HG03175 (cell line): ENCODE data around the gene PDE9A.

Source experiments
- ATAC-seq: cut with Tn5 transposase; IDR thresholded peaks from one replicate; pipeline ENCODE4 v1.9.1; 2021; ENCODE audit warnings: mild to moderate bottlenecking, moderate library complexity; ENCODE audit not compliant: unreplicated experiment

PDE9A gene

DNA sequence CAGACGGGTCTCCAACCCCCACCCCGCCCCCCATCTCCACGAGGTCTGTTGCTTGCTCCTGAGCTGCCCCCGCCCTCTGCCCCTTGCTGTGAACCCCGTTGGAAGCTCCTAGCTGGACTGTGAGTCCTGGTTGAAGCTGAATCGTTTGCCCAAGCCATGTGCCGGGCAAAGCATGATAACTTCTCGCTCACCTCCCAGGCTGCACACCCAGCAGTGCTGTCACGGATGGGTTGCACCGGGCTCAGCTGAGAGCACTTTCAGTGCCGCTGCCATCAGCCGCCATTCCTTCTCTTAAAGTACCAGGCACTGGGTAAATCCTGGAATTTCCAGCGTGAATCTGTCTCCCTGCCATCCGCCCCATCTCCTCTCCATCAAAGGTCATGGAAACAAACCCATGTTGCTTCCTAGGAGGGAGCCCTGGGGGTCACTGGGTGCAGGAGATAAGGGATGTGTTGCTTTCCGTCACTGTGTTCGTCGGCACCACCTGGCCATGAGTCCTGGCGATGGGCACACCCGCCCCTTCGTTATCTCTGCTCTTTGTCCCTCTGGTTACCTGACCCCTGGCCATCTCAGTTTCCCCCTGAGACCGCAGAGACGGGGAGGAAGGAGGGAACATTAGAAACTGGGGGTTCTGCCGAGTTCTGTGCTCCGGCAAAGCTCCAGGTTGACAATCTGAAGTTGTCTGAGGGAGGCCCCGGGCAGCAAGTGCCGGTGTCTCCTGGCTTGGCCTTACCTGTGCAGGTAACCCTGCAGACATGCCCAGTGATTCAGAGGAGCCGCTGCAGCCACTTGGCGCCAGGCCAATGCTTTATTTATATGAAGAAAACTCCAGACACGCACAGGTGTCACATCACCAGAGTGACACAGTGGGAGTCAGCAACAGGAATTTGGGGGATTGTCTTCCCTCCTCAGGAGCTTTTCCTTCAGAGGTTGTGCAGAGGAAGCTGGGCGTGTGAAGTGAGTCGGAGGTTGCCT lies 2.7 kb downstream of the PDE9A start:
- no peak for ATAC-seq

DNA sequence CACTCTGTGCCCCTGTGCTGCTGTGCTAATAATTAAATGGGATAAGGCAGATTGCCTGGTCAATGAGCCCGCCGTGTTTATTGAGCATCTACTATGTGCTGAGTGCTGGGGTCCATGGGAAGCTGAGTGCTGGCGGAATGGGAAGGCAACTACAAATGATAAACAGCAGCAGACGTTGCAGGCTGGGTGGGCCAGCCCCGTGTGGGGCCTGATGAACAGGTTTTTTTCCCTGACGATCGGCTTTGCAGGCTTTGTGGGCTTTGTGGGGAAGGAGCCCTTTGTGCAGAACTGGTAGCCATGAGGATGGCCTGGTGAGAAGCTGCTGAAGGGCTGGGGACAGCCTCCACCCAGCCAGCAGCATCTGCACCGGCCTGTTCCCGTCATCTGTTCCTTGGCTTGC lies 3.5 kb downstream of the PDE9A start:
- ATAC-seq = no peak

DNA sequence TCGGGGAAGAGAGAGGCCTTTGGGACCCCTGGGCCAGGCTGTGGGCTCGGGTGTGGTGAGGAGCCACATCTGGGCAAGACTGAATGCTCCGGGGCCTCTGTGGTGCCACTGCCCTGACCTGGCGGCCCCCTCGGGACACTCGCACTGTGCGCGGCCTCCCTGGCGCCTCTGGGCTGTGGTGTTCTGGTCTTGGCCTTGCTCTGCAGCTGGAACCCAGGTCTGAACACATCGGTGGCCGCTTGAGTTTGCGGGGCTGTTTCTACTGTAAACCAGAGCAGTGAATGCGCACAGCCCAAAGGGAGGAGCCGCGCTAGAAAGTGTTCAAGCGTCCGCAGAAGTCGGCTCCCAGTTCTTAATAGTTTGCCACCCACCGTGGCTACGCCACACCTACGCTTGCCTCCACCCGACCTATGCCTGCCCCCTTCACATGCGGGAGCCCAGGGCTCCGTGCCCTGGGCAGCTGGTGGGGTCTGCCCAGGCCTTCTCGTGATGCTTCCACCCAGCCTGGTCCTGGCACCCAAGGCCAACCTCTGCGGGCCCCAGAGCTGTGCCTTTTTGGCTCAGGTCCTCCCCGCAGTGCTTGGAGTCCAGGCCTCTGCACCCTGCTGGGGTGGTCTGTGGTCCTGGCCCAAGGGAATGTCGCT lies 4.4 kb downstream of the PDE9A start:
- ATAC-seq = no peak

DNA sequence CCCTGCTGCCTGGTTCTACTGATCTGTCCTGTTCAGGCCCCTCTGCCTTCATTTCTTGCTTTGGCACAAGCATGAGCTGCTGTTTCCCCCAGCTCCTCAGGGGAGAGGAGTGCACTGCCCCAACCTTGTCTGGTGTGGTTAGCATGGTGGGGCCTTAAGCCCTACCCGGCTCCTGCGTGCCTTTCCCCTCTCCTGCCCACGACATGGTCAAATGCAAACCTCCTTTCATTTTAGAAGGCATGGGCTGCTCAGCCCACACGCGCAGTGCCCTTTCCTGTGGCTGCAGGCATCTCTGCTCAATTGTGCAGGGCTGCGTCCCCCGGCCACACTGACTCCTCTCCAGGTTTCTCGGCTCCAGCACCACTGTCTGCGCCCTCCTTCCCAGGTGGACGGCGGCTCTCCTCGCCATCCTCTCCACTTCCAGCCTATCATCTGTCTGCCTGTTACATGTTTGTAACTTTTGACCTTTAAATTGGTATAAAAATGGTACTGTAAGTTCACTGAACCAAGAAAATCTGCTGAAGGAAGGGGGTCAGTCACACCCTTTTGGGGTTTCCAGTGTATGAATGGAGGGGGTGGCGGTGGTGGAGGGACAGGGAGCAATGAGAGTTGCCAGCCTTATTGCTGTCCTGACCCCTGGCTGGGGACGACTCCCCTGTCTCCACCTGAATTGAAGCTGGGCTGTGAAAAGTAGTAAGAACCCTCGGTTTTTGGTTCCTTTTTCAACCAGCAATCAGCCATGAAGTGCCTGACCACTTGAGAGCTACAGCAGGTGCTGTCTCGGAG lies 5.1 kb downstream of the PDE9A start:
- ATAC-seq = no peak

DNA sequence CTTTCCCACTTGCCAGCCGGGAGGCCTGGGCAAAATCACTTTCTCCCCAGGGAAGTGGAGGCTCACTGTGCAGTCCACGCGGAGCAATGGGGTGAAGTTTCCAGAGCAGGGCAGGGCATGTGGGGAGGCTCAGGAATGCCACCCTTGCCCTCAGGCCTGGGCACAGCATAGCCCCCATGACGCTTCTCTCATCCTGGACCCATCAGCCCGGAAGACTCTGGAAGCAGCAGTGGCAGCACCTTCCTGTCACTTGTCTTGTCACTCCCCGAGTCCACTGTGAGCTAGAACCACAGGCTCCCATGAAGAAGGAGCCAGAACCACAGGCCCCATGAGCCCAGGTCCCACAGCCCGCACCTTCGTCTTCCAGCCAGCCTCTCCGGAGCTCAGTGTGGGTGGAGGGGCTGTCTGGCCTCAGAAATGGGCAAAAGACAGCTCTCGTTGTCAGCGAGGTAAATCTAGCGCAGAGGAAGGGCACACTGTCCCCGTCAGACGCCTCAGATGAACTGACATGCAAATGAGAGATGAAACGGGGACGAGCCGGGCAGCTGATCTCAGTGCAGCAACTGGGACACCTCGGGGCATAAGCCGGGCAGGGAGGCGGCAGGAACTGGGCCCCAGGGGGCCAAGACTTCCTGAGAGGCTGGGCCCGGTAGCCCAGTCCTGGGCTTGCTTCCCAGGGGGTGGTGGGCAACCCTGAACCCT lies 6.1 kb downstream of the PDE9A start:
- no peak for ATAC-seq

DNA sequence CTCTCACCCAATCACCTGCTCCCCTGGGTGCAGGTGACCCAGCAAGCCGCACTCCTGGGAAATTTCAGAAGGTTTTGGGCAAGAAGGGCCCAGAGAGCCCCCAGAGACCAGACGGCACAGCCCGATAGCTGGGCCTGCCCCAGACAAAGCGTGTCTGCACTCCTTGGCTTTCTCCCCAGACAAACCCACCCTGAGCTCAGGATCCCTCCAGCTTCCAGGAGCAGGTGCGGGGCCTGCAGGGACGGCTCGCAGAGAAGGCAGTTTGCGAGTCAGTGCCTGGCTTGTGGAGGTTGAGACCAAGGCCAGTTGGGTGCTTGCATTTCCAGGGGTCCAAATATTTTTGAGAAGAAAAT lies 6.7 kb downstream of the PDE9A start:
- ATAC-seq = no peak

DNA sequence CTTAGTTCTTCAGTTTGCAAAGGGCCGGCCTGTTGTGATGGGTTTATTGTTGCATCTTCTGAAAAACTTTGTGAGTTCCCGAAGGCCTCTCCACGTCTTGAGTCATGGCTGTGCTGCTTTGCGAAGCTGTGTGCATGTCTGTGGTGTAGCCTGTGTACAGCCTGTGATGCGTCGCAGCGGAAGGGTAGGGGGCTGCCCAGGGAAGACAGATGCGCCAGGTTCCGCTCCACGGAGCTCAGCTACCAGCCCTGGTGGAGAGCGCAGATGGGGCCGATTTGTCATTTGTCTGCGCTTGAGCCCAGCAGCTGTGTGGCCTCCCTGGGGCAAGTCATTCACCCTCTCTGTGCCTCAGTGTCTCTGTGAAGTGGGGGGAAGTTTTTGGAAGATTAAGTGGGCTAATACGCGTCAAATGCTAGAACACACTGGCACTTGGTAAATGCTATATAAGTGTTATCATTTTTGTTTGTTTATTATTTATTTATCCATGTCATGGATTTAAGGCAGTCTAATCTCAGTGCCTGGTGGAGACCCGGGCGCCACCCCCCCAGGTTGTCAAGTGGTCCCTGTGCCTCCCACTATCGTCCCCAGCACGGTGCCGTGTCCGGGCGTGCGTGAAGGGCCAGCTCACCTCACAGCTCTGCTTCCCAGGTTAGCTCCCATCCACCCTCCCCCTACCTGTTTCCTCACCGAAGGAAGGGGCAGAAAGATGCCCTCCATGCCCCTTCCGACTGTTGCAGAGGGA lies 8.4 kb downstream of the PDE9A start:
- ATAC-seq = no peak

DNA sequence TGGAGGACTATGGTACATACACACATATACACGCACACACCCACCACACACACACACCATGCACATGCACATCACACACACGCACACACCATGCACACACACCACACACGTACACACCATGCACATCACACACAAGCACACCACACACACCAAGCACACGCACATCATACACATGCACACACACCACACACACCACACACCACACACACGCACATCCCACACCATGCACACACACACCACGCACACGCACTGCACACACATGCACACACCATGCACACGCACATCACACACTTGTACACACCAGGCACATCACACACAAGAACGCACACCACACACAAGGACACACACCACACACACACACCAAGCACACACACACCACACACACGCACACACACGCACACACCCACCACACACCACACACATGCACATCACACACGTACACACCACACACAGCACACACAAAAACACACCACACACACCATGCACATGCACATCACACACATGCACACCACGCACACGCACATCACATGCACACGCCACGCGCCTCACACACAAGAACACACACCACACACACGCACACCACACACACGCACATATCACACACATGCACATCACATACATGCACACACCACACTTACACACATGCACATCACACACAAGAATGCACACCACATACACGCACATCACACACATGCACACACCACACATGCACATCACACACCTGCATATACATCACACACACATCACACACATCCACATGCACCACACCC lies 9.2 kb downstream of the PDE9A start:
- no peak for ATAC-seq

DNA sequence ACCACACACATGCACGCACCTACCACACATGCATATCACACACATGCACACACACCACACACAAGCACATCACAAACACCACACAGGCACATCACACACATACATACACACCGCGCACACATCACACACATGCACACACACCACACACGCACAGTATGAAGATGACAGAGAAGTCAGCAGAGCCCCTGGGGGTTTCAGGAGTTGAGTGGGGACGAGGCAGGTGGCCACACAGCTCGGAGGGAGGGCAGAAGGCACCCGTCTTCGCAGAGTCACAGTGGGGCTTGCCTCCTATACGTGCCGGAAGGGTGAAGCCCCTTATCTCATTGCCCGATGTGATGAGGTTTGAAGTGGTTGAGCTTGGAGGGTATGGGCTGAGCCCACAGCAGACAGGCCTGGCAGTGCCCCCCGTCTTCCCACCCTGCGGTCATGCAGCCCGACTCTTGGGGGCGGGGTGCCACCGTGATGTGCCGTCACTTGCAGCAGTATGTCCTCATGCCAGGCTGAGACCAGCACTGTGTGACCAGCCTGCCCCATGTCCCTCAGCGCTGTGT lies 9.9 kb downstream of the PDE9A start:
- no peak for ATAC-seq

DNA sequence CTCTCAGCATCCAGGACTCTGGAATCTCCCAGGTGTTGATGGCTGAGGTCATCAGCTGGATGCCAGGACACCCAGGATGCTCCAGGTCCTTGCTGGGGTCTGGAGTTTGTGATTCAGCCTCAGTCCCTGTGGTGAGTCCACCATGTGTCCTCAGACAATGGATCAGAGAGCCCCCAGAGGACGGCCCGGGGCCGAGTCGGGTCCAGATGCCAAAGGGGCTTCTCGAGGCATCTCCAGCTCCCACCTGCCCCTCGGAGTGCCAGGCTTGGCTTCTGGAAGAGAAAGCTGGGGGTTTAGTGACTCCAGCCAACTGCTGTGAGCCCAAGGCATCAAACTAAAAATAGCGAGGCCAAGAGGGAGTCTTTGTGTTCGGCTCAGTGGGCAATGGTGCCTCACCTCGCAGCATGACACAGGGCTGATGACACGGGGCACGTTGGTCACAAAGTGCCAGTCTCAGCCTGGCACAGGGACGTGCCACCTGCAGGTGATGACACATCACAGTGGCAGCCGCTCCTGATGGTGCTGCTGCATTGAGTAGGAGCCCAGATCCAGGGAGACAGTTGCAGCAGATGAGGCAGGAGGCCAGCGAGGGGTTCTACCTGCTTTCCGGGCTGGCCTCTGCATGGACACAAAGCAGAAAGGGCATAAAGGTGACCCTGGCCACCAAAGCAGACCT lies 10.6 kb downstream of the PDE9A start:
- ATAC-seq = no peak

DNA sequence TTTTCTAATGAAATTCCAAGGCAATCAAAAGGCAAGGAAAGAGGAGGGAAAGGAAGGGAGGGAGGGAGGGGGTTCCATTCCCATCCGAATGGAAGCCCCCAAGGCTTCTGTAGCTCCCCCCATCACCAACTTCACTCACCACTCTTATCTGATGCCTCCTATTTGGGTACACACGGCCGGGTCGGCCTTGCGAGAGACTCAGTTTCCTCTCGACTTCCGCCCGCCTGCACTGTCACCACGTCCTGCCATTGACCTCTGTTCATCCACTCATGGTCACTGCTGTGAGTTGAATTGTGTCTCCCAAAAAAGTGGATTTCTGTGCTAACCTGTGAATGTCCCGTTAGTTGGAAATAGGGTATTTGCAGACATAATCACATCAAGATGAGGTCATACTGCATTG lies 11.2 kb downstream of the PDE9A start:
- ATAC-seq = no peak

DNA sequence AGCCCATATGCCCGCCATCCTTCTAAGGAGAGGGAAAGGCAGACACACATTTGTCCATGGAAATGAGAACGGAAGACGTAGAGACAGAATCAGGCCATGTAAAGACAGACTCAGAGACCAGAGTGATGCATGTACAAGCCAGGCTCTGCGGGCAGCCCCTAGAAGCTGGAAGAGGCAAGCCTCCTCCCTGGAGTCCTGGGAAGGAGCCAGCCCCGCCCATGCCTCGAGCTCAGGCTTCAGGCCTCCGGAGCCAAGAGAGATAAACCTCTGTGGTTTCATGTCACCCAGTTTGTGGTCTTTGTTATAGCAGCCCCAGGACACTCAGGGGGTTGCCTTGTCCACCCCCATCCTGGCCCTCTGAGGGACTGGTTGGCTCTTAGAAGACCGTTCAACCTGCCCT lies 11.6 kb downstream of the PDE9A start:
- no peak for ATAC-seq

DNA sequence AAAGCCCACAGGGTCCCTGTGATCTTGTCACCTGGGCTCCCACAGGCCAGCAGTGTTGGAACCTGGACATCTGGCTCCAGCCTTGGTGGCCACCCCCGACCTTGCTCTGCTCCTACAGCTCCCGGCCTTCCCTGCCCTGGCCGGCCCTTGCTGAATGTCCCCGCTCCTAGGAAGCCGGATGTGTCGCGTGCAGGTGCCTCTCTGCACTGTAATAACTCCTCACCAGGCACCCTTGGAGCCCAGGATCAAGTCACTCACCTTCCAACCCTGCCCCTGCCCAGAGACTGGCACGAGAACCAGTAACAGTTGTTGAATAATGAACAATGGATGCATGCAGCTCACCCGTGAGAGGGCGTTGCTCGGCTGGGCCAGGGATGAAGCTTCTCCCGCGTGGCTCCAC lies 12.1 kb downstream of the PDE9A start:
- ATAC-seq = no peak

DNA sequence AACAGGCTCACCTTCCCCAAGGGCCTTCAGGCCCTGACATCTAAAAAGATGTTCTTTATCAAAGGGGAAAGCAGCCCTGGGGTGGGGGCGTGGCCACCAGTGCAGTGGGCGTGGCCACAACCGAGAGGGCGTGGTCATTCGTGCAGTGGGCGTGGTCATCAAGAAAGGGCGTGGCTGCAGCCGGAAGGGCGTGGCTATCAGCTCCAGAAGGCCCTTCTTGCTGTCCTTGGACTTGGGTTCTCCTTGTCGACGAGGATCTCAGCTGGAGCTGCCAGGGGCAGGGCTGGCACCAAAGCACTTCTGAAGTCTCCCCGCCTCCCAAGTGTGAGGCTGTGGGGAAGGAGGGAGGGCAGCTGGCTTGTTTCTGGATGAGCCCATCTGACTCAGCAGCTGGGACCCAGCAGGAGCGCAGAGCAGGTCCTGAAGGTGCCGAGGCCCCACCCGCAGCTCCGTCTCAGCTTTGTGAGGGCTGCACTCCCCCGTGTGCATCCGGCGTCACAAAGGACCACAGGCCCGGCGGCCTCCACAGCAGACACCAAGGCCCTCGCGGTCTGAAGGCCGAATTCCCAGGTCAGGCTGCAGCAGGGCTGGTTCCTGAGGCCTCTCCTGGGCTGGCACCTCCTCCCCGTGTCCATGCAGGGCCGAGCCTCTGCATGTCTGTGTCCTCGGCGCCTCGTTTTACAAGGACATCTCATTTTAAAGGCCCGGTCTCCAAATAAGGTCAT lies 12.8 kb downstream of the PDE9A start:
- no peak for ATAC-seq

DNA sequence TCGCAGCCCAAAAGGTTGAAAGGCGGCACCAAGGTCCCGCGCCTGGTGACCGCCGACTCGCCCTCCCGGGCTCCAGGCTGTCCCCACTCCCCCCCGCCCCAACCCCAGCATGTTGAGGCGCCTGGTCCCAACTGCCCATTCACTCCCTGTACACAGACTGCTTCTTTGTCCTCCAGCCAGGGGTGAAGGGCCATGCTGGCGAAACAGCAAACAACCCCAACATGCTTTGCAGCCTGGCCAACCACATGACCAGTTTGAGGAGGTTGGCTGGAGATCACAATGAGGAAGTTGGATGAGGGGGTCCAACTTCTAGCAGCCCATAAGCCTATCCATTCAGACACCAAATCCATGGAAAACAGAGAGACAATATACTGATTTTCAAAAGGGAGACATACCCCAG lies 13.5 kb downstream of the PDE9A start:
- ATAC-seq = no peak

DNA sequence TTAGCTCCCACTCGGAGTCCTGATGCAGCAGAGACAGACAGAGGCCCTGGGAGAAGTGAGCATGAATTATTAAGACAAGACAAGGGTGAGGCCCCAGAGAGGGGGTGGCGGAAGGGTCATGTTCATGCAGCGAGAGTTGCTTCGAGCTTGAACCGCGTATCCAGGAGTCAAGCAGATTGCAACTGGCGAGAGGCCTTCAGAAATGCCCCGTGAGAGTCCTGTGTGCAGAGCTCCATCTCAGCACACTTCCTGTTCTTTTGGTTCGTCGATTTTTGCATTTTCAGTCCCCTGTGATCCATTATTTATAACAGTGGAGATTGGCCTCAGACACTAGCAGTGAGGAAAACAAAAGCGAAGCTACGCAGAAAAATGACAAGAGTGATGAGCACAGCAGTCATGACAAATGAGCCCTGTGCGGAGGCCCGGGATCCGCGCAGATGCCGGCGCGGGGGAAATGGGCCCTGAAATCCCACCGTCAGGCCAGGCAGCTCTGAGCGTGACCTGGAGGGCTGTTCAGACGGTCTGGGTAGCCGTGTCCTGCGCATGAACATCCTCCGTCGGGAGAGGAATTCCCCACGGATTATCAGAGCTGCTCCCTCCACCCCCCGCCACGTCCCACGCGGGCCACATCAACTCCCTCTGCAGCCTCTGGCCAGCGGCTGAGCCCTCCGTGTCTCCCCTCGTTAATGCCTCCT lies 15.0 kb downstream of the PDE9A start:
- ATAC-seq = no peak

DNA sequence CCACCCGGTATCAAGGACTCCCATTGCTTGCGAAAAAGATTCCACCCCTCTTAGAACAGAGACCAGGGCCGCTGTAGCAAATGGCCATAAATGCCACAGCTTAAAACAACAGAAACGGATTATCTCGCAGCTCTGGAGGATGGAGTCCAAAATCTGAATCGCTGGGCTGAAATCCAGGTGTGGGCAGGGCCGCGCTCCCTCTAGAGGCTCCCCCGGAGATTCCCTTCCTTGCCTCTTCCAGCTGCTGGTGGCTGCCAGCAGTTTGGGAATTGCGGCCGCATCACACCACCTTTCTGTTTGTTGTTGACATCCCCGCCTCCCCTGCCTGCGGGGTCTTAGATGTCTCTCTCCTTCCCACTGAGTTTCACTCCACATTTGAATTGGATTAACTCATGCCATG lies 15.6 kb downstream of the PDE9A start:
- no peak for ATAC-seq
